Measurements from ENCODE around the gene ISM1.

- TF ChIP-seq, protein P1, sequence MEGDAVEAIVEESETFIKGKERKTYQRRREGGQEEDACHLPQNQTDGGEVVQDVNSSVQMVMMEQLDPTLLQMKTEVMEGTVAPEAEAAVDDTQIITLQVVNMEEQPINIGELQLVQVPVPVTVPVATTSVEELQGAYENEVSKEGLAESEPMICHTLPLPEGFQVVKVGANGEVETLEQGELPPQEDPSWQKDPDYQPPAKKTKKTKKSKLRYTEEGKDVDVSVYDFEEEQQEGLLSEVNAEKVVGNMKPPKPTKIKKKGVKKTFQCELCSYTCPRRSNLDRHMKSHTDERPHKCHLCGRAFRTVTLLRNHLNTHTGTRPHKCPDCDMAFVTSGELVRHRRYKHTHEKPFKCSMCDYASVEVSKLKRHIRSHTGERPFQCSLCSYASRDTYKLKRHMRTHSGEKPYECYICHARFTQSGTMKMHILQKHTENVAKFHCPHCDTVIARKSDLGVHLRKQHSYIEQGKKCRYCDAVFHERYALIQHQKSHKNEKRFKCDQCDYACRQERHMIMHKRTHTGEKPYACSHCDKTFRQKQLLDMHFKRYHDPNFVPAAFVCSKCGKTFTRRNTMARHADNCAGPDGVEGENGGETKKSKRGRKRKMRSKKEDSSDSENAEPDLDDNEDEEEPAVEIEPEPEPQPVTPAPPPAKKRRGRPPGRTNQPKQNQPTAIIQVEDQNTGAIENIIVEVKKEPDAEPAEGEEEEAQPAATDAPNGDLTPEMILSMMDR (IDR thresholded peaks at IDR 0.05; ENCODE audit: low read depth, low read length, poor library complexity, severe bottlenecking): no peak
- no peak for TF ChIP-seq EZH2phosphoT487 (IDR thresholded peaks at IDR 0.05; ENCODE audit: borderline replicate concordance, low read length)
These were observed 30.8 kb downstream of the ISM1 start for GRCh38 chr20:13251904-13252297.

Data from DOHH2 (cell line).